ENCODE results near the gene CDKN1B.

The CDKN1B gene

GRCh38 chr12:12716793-12717585 is at the start of gene CDKN1B:
CDKN1B (plus strand) TSS chr12:12717368; CDS start chr12:12717840, 472 bp downstream.
- H3K4me3 Mint-ChIP-seq: peak within 1 kb of the TSS; percentile 100
- H3K4me1 Mint-ChIP-seq: peaks cover 65% of the 10 kb centered on the region
- H3K36me3 Mint-ChIP-seq: peaks cover 37% of the 10 kb centered on the region
- H3K9me3 Mint-ChIP-seq: no peaks in the 10 kb centered on the region
- peak; percentile 83 for ATAC-seq
- H3K27ac Mint-ChIP-seq: peak within 1 kb of the TSS; percentile 100
- H3K27me3 Mint-ChIP-seq: no peaks in the 10 kb centered on the region

GRCh38 chr12:12668005-12668404 is 49.2 kb upstream of the CDKN1B start:
- Mint-ChIP-seq H3K9me3 (no peaks in the 10 kb centered on the region), H3K27me3 (no peaks in the 10 kb centered on the region)
- no peak for ATAC-seq

GRCh38 chr12:12669020-12669419 is 48.1 kb upstream of the CDKN1B start:
- H3K4me3 Mint-ChIP-seq: no peak overlapping the region
- H3K27ac Mint-ChIP-seq: no peak overlapping the region
- H3K36me3 Mint-ChIP-seq: no peaks in the 10 kb centered on the region
- ATAC-seq: no peak
- H3K27me3 Mint-ChIP-seq: no peaks in the 10 kb centered on the region
- peaks cover 2% of the 10 kb centered on the region for H3K4me1 Mint-ChIP-seq
- H3K9me3 Mint-ChIP-seq: no peaks in the 10 kb centered on the region

More at GRCh38 chr12:12668005-12668404, 49.2 kb upstream of the CDKN1B start:
- H3K27ac Mint-ChIP-seq: no peak overlapping the region
- no peaks in the 10 kb centered on the region for H3K36me3 Mint-ChIP-seq
- H3K4me3 Mint-ChIP-seq: no peak overlapping the region
- H3K4me1 Mint-ChIP-seq: peaks cover 6% of the 10 kb centered on the region

GRCh38 chr12:12671850-12672660 is 45.1 kb upstream of the CDKN1B start:
- no peaks in the 10 kb centered on the region for H3K36me3 Mint-ChIP-seq
- no peak for ATAC-seq
- H3K9me3 Mint-ChIP-seq: no peaks in the 10 kb centered on the region
- H3K4me3 Mint-ChIP-seq: no peak overlapping the region
- H3K27me3 Mint-ChIP-seq: no peaks in the 10 kb centered on the region
- H3K4me1 Mint-ChIP-seq: no peaks in the 10 kb centered on the region
- H3K27ac Mint-ChIP-seq: no peak overlapping the region

GRCh38 chr12:12673296-12673695 is 43.9 kb upstream of the CDKN1B start:
- ATAC-seq: peak; percentile 48
- no peaks in the 10 kb centered on the region for H3K4me1 Mint-ChIP-seq
- no peak overlapping the region for H3K27ac Mint-ChIP-seq
- no peaks in the 10 kb centered on the region for H3K27me3 Mint-ChIP-seq
- H3K9me3 Mint-ChIP-seq: no peaks in the 10 kb centered on the region
- H3K4me3 Mint-ChIP-seq: no peak overlapping the region
- no peaks in the 10 kb centered on the region for H3K36me3 Mint-ChIP-seq

- Mint-ChIP-seq H3K4me1 (no peaks in the 10 kb centered on the region), H3K27ac (no peak overlapping the region), H3K36me3 (no peaks in the 10 kb centered on the region), H3K9me3 (no peaks in the 10 kb centered on the region), H3K4me3 (no peak overlapping the region), H3K27me3 (no peaks in the 10 kb centered on the region)
- ATAC-seq: no peak
These were observed 40.6 kb upstream of the CDKN1B start for GRCh38 chr12:12676605-12677004.

- ATAC-seq: no peak
- Mint-ChIP-seq H3K4me1 (no peaks in the 10 kb centered on the region), H3K27ac (no peak overlapping the region), H3K36me3 (no peaks in the 10 kb centered on the region), H3K9me3 (no peaks in the 10 kb centered on the region), H3K27me3 (no peaks in the 10 kb centered on the region), H3K4me3 (no peak overlapping the region)
These were observed 36.0 kb upstream of the CDKN1B start for GRCh38 chr12:12681061-12681765.

- no peaks in the 10 kb centered on the region for H3K4me1 Mint-ChIP-seq
- H3K9me3 Mint-ChIP-seq: no peaks in the 10 kb centered on the region
- H3K4me3 Mint-ChIP-seq: no peak overlapping the region
- H3K27ac Mint-ChIP-seq: no peak overlapping the region
- H3K36me3 Mint-ChIP-seq: no peaks in the 10 kb centered on the region
- ATAC-seq: no peak
- no peaks in the 10 kb centered on the region for H3K27me3 Mint-ChIP-seq
These were observed 34.9 kb upstream of the CDKN1B start for GRCh38 chr12:12682284-12682683.

GRCh38 chr12:12683136-12683697 is 34.0 kb upstream of the CDKN1B start:
- Mint-ChIP-seq H3K36me3 (no peaks in the 10 kb centered on the region), H3K27me3 (no peaks in the 10 kb centered on the region), H3K27ac (no peak overlapping the region), H3K9me3 (no peaks in the 10 kb centered on the region), H3K4me1 (no peaks in the 10 kb centered on the region), H3K4me3 (no peak overlapping the region)
- no peak for ATAC-seq

- no peaks in the 10 kb centered on the region for H3K36me3 Mint-ChIP-seq
- H3K9me3 Mint-ChIP-seq: no peaks in the 10 kb centered on the region
- ATAC-seq: no peak
- H3K4me3 Mint-ChIP-seq: no peak overlapping the region
- H3K4me1 Mint-ChIP-seq: no peaks in the 10 kb centered on the region
- H3K27ac Mint-ChIP-seq: no peak overlapping the region
- no peaks in the 10 kb centered on the region for H3K27me3 Mint-ChIP-seq
These were observed 33.4 kb upstream of the CDKN1B start for GRCh38 chr12:12683725-12684124.

- Mint-ChIP-seq H3K27ac (no peak overlapping the region), H3K4me1 (no peaks in the 10 kb centered on the region), H3K36me3 (no peaks in the 10 kb centered on the region), H3K4me3 (no peak overlapping the region), H3K27me3 (no peaks in the 10 kb centered on the region), H3K9me3 (no peaks in the 10 kb centered on the region)
- ATAC-seq: no peak
These were observed 32.6 kb upstream of the CDKN1B start for GRCh38 chr12:12684375-12685106.

GRCh38 chr12:12685305-12685704 is 31.9 kb upstream of the CDKN1B start:
- H3K36me3 Mint-ChIP-seq: no peaks in the 10 kb centered on the region
- no peak for ATAC-seq

GRCh38 chr12:12686472-12686871 is 30.7 kb upstream of the CDKN1B start:
- H3K4me3 Mint-ChIP-seq: no peak overlapping the region
- H3K9me3 Mint-ChIP-seq: no peaks in the 10 kb centered on the region
- peaks cover 5% of the 10 kb centered on the region for H3K4me1 Mint-ChIP-seq
- ATAC-seq: no peak
- no peaks in the 10 kb centered on the region for H3K36me3 Mint-ChIP-seq
- no peak overlapping the region for H3K27ac Mint-ChIP-seq
- H3K27me3 Mint-ChIP-seq: no peaks in the 10 kb centered on the region

More at GRCh38 chr12:12685305-12685704, 31.9 kb upstream of the CDKN1B start:
- Mint-ChIP-seq H3K4me3 (no peak overlapping the region), H3K27ac (no peak overlapping the region), H3K9me3 (no peaks in the 10 kb centered on the region), H3K27me3 (no peaks in the 10 kb centered on the region), H3K4me1 (no peaks in the 10 kb centered on the region)

GRCh38 chr12:12686925-12687324 is 30.2 kb upstream of the CDKN1B start:
- H3K4me3 Mint-ChIP-seq: no peak overlapping the region
- no peaks in the 10 kb centered on the region for H3K36me3 Mint-ChIP-seq
- H3K4me1 Mint-ChIP-seq: peaks cover 10% of the 10 kb centered on the region
- no peak for ATAC-seq
- no peak overlapping the region for H3K27ac Mint-ChIP-seq
- H3K9me3 Mint-ChIP-seq: no peaks in the 10 kb centered on the region
- H3K27me3 Mint-ChIP-seq: no peaks in the 10 kb centered on the region
